ENCODE measurements around the gene GRHL3.

Gene GRHL3

GRCh38 chr1:24301785-24302175 lies 17.4 kb upstream of the GRHL3 start:
- Histone ChIP-seq H3K27ac (ENCODE audit: low read depth in 2 of 2, low read length in 2 of 2) (no peak overlapping the region), H3K9me3 (ENCODE audit: control insufficient read depth in 2 of 2, low read length in 2 of 2) (no peaks in the 10 kb centered on the region), H3K4me1 (ENCODE audit: control insufficient read depth in 2 of 2, insufficient read depth in 2 of 2, low read length in 2 of 2) (peaks cover 0 to 4% of the 10 kb centered on the region in 2 donors), H3K27me3 (ENCODE audit: control insufficient read depth in 2 of 2, insufficient read depth in 2 of 2, low read length in 2 of 2) (peaks cover 0 to 3% of the 10 kb centered on the region in 2 donors), H3K36me3 (ENCODE audit: control insufficient read depth in 2 of 2, insufficient read depth in 2 of 2, low read length in 2 of 2) (no peaks in the 10 kb centered on the region), H3K9ac (ENCODE audit: low read depth in 1 of 2, low read length in 2 of 2) (no peak overlapping the region), H3K4me3 (ENCODE audit: low read length in 2 of 2) (no peak overlapping the region)

DNA sequence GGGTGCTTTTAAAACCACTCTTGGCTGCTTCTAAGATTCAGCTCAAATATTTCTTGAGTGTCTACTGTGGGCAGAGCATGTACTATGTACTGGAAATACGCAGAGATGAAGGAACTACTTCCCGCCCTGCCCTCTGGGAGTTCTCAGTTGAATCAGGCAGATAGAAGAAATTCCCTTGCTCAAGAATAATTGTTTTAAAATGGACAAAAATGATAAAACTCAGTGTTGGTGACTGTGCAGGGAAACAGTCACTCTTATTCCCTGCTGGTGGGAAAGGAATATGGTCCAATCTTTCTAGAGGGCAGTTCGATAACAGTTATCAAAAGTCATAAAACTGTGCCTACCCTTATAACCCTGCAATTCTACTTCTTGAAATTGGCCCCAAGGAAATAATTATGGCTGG lies 16.9 kb upstream of the GRHL3 start:
- Histone ChIP-seq H3K4me1 (ENCODE audit: control insufficient read depth in 2 of 2, insufficient read depth in 2 of 2, low read length in 2 of 2) (peaks cover 0 to 4% of the 10 kb centered on the region in 2 donors), H3K9me3 (ENCODE audit: control insufficient read depth in 2 of 2, low read length in 2 of 2) (no peaks in the 10 kb centered on the region), H3K4me3 (ENCODE audit: low read length in 2 of 2) (no peak overlapping the region), H3K36me3 (ENCODE audit: control insufficient read depth in 2 of 2, insufficient read depth in 2 of 2, low read length in 2 of 2) (no peaks in the 10 kb centered on the region), H3K27ac (ENCODE audit: low read depth in 2 of 2, low read length in 2 of 2) (no peak overlapping the region), H3K9ac (ENCODE audit: low read depth in 1 of 2, low read length in 2 of 2) (no peak overlapping the region), H3K27me3 (ENCODE audit: control insufficient read depth in 2 of 2, insufficient read depth in 2 of 2, low read length in 2 of 2) (peaks cover 0 to 3% of the 10 kb centered on the region in 2 donors)

DNA sequence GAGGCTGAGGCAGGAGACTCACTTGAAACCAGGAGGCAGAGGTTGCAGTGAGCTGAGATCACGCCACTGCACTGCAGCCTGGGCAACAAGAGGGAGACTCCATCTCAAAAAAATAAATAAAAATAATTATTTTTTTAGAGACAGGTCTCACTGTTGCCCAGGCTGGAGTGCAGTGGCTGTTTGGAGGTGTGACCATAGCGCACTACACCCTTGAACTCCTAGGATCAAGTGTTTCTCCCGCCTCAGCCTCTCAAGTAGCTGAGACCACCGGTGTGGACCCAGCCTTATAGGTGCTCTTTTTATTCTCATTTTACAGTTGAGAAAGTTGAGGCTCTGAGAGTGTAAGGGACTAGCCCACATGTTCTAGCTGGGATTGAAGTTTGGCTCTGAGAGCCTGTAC lies 15.6 kb upstream of the GRHL3 start:
- Histone ChIP-seq H3K4me3 (ENCODE audit: low read length in 2 of 2) (no peak overlapping the region), H3K9ac (ENCODE audit: low read depth in 1 of 2, low read length in 2 of 2) (no peak overlapping the region), H3K9me3 (ENCODE audit: control insufficient read depth in 2 of 2, low read length in 2 of 2) (no peaks in the 10 kb centered on the region), H3K36me3 (ENCODE audit: control insufficient read depth in 2 of 2, insufficient read depth in 2 of 2, low read length in 2 of 2) (no peaks in the 10 kb centered on the region), H3K27ac (ENCODE audit: low read depth in 2 of 2, low read length in 2 of 2) (no peak overlapping the region), H3K4me1 (ENCODE audit: control insufficient read depth in 2 of 2, insufficient read depth in 2 of 2, low read length in 2 of 2) (peaks cover 0 to 4% of the 10 kb centered on the region in 2 donors), H3K27me3 (ENCODE audit: control insufficient read depth in 2 of 2, insufficient read depth in 2 of 2, low read length in 2 of 2) (no peaks in the 10 kb centered on the region)

GRCh38 chr1:24304763-24305162 lies 14.4 kb upstream of the GRHL3 start:
- Histone ChIP-seq H3K36me3 (ENCODE audit: control insufficient read depth in 2 of 2, insufficient read depth in 2 of 2, low read length in 2 of 2) (no peaks in the 10 kb centered on the region), H3K9ac (ENCODE audit: low read depth in 1 of 2, low read length in 2 of 2) (no peak overlapping the region), H3K9me3 (ENCODE audit: control insufficient read depth in 2 of 2, low read length in 2 of 2) (no peaks in the 10 kb centered on the region), H3K27ac (ENCODE audit: low read depth in 2 of 2, low read length in 2 of 2) (no peak overlapping the region), H3K27me3 (ENCODE audit: control insufficient read depth in 2 of 2, insufficient read depth in 2 of 2, low read length in 2 of 2) (no peaks in the 10 kb centered on the region), H3K4me1 (ENCODE audit: control insufficient read depth in 2 of 2, insufficient read depth in 2 of 2, low read length in 2 of 2) (peaks cover 0 to 4% of the 10 kb centered on the region in 2 donors), H3K4me3 (ENCODE audit: low read length in 2 of 2) (no peak overlapping the region)

GRCh38 chr1:24308365-24309015 lies 10.7 kb upstream of the GRHL3 start:
- H3K27ac ChIP-seq (ENCODE audit: low read depth in 2 of 2, low read length in 2 of 2), result no peak overlapping the region
- no peaks in the 10 kb centered on the region for H3K4me1 ChIP-seq (ENCODE audit: control insufficient read depth in 2 of 2, insufficient read depth in 2 of 2, low read length in 2 of 2)
- no peak overlapping the region for H3K4me3 ChIP-seq (ENCODE audit: low read length in 2 of 2)
- H3K9ac ChIP-seq (ENCODE audit: low read depth in 1 of 2, low read length in 2 of 2), result no peak overlapping the region
- no peaks in the 10 kb centered on the region for H3K9me3 ChIP-seq (ENCODE audit: control insufficient read depth in 2 of 2, low read length in 2 of 2)
- H3K36me3 ChIP-seq (ENCODE audit: control insufficient read depth in 2 of 2, insufficient read depth in 2 of 2, low read length in 2 of 2), result no peaks in the 10 kb centered on the region
- no peaks in the 10 kb centered on the region for H3K27me3 ChIP-seq (ENCODE audit: control insufficient read depth in 2 of 2, insufficient read depth in 2 of 2, low read length in 2 of 2)

- Histone ChIP-seq H3K36me3 (ENCODE audit: control insufficient read depth in 2 of 2, insufficient read depth in 2 of 2, low read length in 2 of 2) (no peaks in the 10 kb centered on the region), H3K27ac (ENCODE audit: low read depth in 2 of 2, low read length in 2 of 2) (no peak overlapping the region), H3K4me1 (ENCODE audit: control insufficient read depth in 2 of 2, insufficient read depth in 2 of 2, low read length in 2 of 2) (no peaks in the 10 kb centered on the region), H3K9me3 (ENCODE audit: control insufficient read depth in 2 of 2, low read length in 2 of 2) (no peaks in the 10 kb centered on the region), H3K27me3 (ENCODE audit: control insufficient read depth in 2 of 2, insufficient read depth in 2 of 2, low read length in 2 of 2) (peaks cover 0 to 3% of the 10 kb centered on the region in 2 donors), H3K9ac (ENCODE audit: low read depth in 1 of 2, low read length in 2 of 2) (no peak overlapping the region), H3K4me3 (ENCODE audit: low read length in 2 of 2) (no peak overlapping the region)
These were observed 9.2 kb upstream of the GRHL3 start for GRCh38 chr1:24309762-24310485.

GRCh38 chr1:24311234-24311633 lies 7.9 kb upstream of the GRHL3 start:
- H3K4me1 ChIP-seq (ENCODE audit: control insufficient read depth in 2 of 2, insufficient read depth in 2 of 2, low read length in 2 of 2), result no peaks in the 10 kb centered on the region
- H3K36me3 ChIP-seq (ENCODE audit: control insufficient read depth in 2 of 2, insufficient read depth in 2 of 2, low read length in 2 of 2), result no peaks in the 10 kb centered on the region
- H3K4me3 ChIP-seq (ENCODE audit: low read length in 2 of 2), result no peak overlapping the region
- no peaks in the 10 kb centered on the region for H3K9me3 ChIP-seq (ENCODE audit: control insufficient read depth in 2 of 2, low read length in 2 of 2)
- H3K27ac ChIP-seq (ENCODE audit: low read depth in 2 of 2, low read length in 2 of 2), result no peak overlapping the region
- no peak overlapping the region for H3K9ac ChIP-seq (ENCODE audit: low read depth in 1 of 2, low read length in 2 of 2)
- peaks cover 0 to 6% of the 10 kb centered on the region in 2 donors for H3K27me3 ChIP-seq (ENCODE audit: control insufficient read depth in 2 of 2, insufficient read depth in 2 of 2, low read length in 2 of 2)

DNA sequence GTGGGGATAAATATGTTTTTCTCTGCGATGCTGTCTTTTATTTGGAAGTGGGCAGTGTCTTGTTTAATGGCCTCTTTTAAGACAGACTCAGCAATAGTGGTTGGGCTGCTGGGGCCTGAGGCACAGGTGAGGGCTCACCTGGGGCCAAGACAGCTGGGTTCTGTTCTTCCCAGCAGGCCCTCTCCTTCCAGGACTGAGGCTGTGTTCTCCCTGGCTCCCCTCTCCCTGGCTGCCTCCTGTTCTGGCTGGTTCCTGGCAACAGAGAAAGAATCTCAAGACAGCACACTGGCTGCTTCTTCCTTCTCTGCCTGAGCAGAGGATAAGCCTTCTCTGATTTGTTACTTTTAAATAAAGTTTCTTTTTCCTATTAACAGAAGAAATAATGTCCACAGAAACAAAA lies 7.4 kb upstream of the GRHL3 start:
- Histone ChIP-seq H3K9me3 (ENCODE audit: control insufficient read depth in 2 of 2, low read length in 2 of 2) (no peaks in the 10 kb centered on the region), H3K4me1 (ENCODE audit: control insufficient read depth in 2 of 2, insufficient read depth in 2 of 2, low read length in 2 of 2) (no peaks in the 10 kb centered on the region), H3K9ac (ENCODE audit: low read depth in 1 of 2, low read length in 2 of 2) (no peak overlapping the region), H3K36me3 (ENCODE audit: control insufficient read depth in 2 of 2, insufficient read depth in 2 of 2, low read length in 2 of 2) (no peaks in the 10 kb centered on the region), H3K27me3 (ENCODE audit: control insufficient read depth in 2 of 2, insufficient read depth in 2 of 2, low read length in 2 of 2) (peaks cover 0 to 7% of the 10 kb centered on the region in 2 donors), H3K4me3 (ENCODE audit: low read length in 2 of 2) (no peak overlapping the region), H3K27ac (ENCODE audit: low read depth in 2 of 2, low read length in 2 of 2) (no peak overlapping the region)

GRCh38 chr1:24315391-24315790 lies 3.8 kb upstream of the GRHL3 start:
- H3K4me3 ChIP-seq (ENCODE audit: low read length in 2 of 2), result no peak overlapping the region
- H3K27me3 ChIP-seq (ENCODE audit: control insufficient read depth in 2 of 2, insufficient read depth in 2 of 2, low read length in 2 of 2), result peaks cover 0 to 9% of the 10 kb centered on the region in 2 donors
- no peak overlapping the region for H3K9ac ChIP-seq (ENCODE audit: low read depth in 1 of 2, low read length in 2 of 2)
- peaks cover 8 to 12% of the 10 kb centered on the region in 2 donors for H3K4me1 ChIP-seq (ENCODE audit: control insufficient read depth in 2 of 2, insufficient read depth in 2 of 2, low read length in 2 of 2)
- H3K9me3 ChIP-seq (ENCODE audit: control insufficient read depth in 2 of 2, low read length in 2 of 2), result no peaks in the 10 kb centered on the region
- H3K36me3 ChIP-seq (ENCODE audit: control insufficient read depth in 2 of 2, insufficient read depth in 2 of 2, low read length in 2 of 2), result no peaks in the 10 kb centered on the region
- no peak overlapping the region for H3K27ac ChIP-seq (ENCODE audit: low read depth in 2 of 2, low read length in 2 of 2)

GRCh38 chr1:24316645-24317044 lies 2.5 kb upstream of the GRHL3 start:
- no peaks in the 10 kb centered on the region for H3K36me3 ChIP-seq (ENCODE audit: control insufficient read depth in 2 of 2, insufficient read depth in 2 of 2, low read length in 2 of 2)
- H3K4me3 ChIP-seq (ENCODE audit: low read length in 2 of 2), result no peak overlapping the region
- H3K4me1 ChIP-seq (ENCODE audit: control insufficient read depth in 2 of 2, insufficient read depth in 2 of 2, low read length in 2 of 2), result peaks cover 11 to 17% of the 10 kb centered on the region in 2 donors
- H3K9me3 ChIP-seq (ENCODE audit: control insufficient read depth in 2 of 2, low read length in 2 of 2), result no peaks in the 10 kb centered on the region
- peaks cover 0 to 9% of the 10 kb centered on the region in 2 donors for H3K27me3 ChIP-seq (ENCODE audit: control insufficient read depth in 2 of 2, insufficient read depth in 2 of 2, low read length in 2 of 2)
- no peak overlapping the region for H3K27ac ChIP-seq (ENCODE audit: low read depth in 2 of 2, low read length in 2 of 2)
- no peak overlapping the region for H3K9ac ChIP-seq (ENCODE audit: low read depth in 1 of 2, low read length in 2 of 2)

All from mucosa of rectum (tissue), 2 donors.